NCI-H1417 treated with DMSO at 0.1 percent for 48 hours (cell line): ENCODE measurements around the gene IGSF5.
"Not testable (repeated sequence)": the region's sequence is repeated elsewhere in the genome, so short reads cannot be mapped to it uniquely, and the experiment has no call there.

Experiments used
- DNase-seq: peaks from one replicate; lab custom pipeline; 2025; lab: John Stamatoyannopoulos, UW

The IGSF5 gene

DNA sequence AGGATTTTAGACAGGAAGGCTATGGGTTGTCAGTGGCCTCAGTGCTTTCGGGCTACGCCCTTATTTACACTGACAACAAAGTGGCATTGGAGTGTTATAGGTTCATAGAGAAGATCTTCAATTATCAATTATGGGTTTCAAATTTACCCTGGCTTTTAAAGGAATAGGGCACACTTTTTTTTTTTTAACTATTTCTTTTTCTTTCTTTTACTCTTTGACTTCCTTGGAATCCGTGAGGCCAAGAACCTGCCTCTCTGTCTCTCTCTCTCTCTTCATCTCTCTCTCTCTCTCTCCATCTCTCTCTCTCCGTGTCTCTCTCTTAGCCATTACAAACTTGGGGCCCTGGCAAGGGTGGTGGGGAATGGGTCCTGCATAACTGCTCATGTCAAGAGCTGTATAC, at the start of gene IGSF5:
Gene IGSF5, plus strand, starts transcription at position 301 of the 400 bp plus-strand sequence. CDS start 327 bp downstream, outside the sequence.
- DNase-seq, result not testable (repeated sequence)

DNA sequence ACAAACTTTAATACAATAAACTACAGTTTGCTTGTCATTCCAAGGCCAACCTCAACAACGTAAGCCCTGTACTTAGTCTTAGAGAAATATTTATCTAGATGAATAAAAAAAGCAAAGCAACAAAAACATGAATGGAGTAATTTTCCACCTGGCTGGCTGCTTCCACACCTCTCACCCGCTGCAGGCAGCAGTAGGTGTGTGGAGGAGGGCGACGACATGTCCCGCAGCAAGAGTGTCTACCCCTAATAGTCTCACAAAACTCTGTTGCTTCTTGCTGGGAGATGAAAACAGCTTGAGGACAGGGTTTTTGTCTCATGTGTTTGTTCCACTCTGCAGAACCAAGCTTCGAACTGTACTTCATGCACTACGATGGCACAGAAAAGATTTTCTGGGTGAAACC, 48.8 kb upstream of the IGSF5 start:
- DNase-seq, result no peak

DNA sequence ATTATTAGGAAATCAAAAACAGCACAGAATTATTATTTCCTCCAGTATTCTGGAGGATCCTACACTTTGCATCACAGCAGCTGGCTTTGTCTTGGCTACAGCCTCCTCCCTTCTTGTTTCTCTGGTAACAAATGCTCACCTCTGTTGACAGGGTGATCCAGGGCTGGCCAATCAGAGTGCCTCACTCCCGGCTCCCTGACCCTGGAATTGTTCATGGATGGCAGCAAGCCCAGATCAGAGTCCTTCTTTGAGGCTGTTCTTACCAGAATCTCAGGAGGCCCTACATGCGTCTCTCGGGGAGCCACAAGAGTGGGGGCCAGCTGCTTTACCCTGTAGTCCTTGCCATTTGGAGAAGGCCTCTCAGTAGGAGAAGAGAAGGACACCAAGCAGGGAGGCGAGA, 48.4 kb upstream of the IGSF5 start:
- no peak for DNase-seq

DNA sequence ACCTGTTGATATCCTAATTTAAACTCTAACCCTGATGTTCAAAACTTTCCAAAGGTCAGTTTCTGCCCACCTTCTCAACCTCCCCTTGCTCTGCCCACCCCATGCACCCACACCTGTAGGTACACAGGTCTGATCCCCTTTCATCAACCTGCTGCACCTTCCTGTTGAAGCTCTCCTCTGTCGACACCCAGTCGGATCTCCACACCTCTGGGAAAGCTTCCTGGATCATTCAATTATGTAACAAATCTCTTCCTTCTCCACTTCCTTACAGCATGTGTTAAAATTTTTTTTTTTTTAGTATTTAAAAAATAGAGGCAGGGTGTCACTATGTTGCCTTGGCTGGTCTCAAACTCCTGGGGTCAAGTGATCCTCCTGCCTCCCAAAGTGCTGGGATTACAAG, 44.7 kb upstream of the IGSF5 start:
- DNase-seq, result no peak

DNA sequence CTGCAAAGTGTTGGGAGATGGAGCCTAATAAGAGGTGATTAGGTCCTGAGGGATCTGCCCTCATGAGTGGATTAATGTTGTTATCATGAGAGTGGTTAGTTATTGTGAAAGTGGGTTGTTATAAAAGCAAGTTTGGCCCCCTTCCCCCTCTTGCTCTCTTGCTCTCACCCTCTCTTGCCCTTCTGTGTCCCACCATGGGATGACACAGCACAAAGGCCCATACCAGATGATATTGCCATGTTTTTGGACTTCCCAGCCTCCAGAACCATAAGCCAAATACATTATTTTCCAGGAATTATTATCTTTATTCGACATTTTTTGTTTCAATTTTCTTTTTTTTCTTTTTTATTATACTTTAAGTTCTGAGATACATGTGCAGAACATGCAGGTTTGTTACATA, 41.4 kb upstream of the IGSF5 start:
- DNase-seq, result no peak

DNA sequence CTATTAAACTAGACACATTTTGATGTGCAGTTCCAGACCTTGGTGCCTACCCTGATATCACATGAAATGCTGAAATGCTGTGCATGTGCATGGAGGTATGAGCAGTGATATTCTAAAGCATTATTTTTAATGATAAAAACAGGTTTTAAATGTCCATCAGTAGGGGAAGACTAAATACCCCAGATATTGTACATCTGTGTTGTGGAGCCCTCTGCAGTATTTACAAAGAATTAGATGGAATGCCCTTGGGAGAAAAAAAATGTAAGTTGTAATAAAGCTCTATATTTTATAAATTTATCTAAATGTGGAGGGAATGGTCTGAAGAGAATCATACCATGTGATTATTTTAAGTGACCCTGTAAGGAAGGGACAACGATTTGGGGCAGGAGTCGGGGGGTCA, 39.1 kb upstream of the IGSF5 start:
- no peak for DNase-seq

DNA sequence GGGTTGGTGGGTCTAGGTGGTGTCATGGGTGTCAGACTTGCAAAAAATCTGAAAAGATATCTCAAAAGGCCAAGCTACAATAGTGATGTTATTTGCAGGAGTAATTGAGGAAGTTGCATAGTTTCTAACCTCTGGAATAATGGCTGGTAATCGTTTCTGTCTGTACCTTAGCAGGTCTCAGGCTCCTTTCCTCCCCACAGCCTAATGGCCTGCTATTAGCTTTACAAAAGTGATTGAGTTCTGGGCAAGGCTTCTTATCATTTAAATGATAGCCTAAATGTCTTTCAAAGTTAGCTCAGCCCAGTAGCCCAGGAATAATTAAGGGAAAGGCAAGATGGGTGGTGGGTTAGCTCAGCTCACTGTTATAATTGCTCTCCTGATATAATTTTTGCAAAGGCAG, 37.7 kb upstream of the IGSF5 start:
- DNase-seq, result no peak

DNA sequence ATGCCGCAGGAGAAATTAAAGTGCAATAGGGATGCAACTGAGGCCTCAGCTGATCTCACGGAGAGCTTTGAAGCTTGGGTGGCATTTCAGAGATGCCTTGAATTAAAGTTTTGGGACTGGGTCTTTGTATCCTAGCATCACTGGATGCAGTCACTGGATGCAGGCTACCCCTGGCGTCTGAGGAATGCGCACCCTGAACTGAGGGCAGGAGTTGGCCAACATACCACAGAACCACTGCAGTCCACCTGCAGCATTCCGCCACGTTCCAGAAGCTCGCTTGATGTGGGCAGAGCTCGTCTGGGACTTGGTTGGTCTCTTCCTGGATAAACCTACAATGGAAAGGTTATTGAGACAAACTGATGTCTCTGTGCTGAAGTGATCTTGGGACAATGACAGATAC, 34.1 kb upstream of the IGSF5 start:
- no peak for DNase-seq

DNA sequence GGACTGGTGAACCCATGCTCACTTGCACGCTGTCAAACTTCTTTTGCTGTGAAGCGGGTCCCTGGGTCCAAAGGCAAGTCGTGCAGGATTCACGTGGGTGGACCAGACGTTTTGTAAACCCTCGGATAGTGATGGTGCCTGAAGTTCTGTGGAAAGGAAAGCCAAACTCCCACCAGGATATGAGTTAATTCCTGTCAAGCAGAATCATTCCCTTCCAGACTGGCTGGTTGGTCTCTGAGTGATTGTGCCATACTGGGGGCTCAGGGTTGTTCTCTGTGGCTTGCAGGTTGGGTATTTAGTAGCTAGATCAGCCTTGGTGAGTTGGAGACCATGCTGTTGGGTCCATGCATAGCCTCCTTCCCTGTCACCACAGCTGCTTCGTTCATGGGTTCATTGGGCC, 32.7 kb upstream of the IGSF5 start:
- no peak for DNase-seq

DNA sequence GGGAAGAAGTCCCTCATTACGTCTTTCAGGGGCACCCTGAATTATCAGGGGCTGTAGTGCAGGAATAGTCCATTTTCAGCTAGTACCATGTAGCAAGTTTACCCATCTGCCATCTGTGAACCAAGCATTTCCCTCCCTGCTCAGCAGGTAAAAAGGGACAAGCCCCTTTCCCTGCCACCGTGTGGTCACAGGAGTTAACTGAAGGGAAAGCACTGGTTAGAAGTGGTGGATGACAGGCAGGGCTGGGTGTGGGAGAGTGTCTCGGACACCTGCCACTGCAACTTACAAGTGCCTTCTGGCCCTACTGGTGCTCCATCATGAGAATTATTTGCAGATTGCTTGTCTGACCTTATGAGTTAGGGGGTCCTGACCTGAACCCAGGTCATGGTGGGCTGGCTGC, 32.0 kb upstream of the IGSF5 start:
- no peak for DNase-seq

DNA sequence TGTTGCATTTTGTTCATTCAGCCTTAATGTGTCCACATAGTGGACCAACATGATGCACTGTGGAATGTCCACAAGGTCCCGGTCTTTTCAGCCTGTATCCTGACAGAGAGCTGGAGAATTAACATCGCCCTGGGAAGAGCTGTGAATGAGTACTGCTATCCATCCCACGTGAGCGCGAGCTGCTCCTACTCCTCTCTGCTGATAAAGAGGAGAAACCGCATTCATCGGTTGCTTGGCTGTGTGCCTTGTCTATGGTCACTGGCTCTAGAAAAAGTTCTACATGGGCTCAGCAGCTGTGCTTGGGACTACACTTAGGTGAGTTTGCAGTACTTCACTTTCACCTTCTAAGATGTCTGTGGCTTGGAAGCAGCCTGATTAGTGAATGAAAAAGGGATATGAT, 31.1 kb upstream of the IGSF5 start:
- DNase-seq, result no peak

DNA sequence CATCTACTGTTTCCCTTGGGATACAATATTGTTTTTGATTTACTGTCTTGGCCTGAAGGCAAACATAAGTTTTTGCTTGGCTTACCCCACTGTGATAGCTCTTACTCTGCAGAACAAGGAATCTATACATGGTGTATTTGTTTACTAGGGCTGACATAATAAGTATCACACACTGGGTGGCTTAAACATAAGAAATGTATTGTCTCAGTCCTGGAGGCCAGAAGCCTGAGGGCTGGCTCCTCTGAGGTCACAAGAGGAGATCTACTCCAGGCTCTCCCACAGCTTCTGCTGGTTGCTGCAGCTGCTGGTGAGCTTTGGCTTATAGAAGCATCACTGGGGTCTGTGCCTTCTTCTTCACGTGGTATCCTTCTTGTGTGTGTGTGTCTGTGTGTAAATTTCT, 30.7 kb upstream of the IGSF5 start:
- DNase-seq, result no peak

DNA sequence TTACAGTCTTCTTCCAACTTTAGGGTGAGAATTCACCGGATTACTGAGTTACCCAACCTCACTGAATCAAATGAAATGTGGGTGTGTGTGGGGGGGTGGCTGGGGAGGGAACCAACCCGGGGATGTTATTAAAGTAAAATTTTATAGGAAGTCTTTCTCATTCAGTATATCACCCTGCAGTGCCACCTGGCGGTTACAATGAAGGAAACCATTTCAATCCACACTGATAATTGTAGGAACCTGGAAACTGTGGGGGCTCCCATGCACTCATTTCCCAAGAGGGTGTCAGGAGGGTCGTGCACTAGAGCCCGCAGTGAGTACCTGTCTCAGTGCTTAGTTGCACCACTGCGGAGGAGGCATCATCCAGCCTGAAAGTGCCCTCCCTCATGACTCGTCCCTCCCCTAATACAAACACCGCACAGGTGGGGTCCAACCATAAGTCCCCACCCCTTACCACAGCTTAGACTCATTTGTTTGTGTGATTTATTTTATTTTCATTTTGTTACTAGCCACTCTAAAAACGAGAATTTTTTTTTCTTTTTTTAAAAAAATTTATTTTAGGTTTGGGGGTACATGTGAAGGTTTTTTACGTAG, 29.1 kb upstream of the IGSF5 start:
- no peak for DNase-seq

DNA sequence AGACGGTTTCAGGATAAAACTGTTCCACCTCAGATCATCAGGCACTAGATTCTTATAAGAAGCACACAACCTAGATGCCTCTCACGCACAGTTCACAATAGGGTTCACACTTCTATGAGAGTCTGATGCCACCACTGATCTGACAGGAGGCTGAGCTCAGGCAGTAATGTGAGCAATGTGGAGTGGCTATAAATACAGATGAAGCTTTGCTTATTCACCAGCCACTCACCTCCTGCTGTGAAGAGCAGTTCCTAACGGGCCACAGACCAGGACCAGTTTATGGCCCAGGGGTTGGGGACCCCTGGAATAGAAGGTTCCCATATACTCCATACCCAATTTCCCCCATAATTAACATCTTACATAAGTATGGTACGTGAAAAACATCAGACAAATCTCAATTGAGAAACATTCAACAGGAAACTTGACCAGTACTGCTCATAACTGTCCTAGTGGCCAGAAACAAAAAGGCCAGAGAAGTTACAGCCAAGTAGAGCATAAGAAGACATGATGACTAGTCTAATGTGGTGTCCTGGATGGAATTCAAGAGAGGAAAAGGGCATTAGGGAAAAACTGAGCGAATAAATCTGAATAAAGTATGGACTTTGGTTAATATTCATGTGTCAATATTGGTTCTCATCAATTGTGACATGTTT, 24.7 kb upstream of the IGSF5 start:
- DNase-seq, result no peak

DNA sequence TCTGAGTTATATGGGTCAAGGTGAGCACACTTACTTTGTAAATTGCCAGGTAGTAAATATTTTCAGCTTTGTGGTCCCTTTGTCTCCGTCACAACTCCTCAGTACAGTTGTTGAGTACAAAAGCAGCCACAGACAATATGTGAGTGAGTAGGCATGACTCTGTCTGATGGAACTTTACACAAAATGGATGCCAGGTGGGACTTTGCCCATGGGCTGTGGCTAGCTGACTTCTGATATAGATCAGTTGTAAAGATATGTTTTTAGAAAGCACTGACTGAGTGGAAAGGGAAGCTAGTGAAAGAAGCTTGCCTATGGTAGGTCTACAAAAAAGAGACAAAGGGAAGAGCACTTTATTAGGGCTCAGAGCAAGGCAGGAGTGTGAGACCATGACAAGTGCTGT, 23.1 kb upstream of the IGSF5 start:
- DNase-seq, result no peak

DNA sequence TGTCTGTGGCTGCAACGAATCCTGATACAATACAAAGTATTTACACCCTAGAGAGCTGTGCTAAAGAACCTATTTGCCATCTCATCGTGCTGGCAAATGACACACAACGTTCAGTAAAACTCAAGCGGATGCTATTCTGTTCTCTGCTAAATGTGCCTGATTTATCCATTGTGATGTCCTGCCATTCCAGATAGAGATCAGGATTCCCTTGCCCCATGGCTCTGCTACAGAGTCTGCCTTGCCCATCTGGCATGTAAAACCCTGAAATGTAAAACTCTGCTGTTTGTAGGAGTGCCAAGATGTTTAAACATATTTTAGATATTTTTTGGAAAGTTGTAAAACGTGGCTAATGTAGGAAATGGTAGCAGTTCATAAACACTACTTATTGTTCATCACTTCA, 20.0 kb upstream of the IGSF5 start:
- DNase-seq, result no peak

DNA sequence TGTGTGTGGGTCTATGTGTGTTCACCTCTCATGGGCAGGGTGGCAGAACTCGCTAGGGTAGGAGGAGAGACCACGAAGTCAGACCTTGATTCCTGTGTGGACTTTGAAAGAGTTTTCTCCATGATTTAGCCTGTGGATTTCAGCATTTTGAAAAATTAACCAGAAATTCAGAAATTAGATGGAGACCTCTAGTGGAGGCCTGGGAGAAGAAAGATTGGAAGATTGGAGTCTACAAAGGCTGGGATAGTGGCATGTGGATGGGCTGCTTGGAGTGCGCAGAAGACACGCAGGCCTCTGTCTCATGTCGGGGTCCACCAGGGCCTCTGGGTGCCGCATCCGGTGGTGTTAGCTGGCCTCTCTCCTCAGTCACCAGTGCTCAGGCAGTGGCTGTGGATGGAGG, 18.9 kb upstream of the IGSF5 start:
- no peak for DNase-seq

DNA sequence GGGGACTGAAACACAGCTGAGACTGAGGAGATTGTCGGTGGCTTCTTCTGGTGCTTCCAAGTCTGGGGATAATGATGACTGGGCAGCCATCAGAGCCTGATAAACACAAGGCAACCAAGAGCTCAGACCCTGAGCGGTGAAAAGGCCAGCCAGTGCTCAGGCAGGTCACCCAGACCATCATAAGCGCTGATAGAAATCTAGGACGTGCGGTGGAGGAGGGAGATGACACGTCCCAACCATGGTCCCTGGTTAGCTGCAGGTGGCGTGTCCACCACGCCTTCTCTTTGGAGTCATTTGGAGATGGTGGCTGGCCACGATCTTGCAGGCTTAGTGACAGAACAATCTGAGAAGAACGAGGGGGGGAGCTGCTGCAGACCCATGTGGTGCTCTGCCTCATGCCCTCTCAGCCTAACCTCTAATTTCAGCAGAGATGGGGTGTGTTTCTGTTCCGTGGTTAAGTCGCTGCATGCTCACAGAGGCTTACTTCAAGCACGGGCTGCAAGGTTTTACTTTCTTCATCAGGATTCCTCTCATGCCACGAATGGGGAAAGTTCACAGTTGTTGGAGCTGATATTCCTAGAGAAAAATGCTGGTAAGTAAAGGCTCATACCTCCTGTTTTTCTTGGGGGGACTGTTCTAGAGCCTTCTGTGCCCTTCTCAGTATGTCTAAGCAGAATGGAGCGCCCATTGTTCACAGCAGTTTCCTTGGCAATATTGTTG, 17.4 kb upstream of the IGSF5 start:
- DNase-seq, result no peak

DNA sequence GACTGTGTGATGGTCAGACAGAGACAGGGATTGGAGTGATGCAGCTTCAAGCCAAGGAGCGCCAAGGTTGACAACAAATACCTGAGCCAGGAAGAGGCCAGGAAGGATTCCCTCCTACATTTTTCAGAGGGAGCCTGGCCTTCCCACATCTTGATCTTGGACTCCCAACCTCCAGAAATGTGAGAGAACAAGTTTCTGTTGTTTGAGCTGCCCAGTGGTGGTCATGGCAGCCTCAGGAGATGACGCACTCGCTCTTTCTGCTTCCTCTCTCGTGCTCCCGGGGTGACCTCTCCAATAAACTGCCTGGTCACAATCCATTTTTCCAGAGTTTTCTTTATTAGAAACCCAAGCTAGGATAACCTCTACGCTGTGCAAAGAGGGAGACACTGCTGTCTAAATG, 16.6 kb upstream of the IGSF5 start:
- DNase-seq, result no peak

DNA sequence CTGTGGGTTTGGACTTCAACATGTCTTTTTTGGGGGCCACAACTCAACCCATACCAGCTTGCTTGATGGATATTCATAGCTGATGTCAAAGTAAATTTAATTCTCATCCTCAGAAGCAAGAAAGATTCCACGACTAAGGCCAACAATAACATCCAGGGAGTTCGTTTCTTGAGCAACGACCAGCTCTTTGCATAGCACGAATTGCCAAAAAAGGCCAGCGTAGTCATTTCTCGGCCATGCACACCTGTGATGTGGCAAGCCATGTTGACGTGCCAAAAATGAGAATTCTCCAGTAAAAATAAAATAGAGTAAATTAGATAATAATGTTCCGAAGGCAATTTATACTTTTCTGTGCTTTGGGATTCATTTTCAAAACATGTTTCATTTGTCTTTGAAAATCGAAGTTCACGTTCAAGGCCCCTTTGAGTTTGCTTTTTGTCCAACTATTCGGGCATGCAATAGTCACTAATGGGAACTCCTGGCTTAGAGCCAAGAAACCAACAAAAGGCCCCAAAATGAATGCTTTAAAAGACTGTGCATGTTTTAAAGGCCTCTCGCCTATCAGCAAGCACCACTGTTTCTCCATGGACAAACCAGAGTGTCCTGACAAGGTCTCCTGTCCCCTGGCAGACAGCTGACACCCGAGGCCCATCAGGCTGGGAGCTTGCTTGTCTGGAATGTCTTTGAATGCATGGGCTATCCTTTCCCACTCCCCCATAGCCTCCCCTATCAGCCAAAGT, 14.4 kb upstream of the IGSF5 start:
- no peak for DNase-seq

DNA sequence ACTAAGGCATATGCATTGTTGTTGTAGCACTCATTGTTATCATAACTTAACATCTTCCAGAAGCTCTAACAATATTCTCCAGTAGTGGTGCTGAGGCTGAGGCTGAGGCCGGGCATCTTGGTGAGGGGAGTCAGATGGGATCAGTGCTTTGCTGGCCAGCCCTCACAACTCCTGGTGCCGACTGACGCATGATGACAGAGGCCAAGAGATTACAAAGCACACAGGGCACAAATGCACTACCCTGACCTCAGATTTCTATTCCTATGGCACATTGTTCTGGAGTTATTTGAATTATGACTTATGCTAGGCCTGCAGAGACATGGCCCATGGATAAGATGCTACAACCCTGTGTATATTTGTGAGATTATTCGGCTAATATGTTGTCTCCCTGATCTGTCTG, 8.3 kb upstream of the IGSF5 start:
- no peak for DNase-seq

DNA sequence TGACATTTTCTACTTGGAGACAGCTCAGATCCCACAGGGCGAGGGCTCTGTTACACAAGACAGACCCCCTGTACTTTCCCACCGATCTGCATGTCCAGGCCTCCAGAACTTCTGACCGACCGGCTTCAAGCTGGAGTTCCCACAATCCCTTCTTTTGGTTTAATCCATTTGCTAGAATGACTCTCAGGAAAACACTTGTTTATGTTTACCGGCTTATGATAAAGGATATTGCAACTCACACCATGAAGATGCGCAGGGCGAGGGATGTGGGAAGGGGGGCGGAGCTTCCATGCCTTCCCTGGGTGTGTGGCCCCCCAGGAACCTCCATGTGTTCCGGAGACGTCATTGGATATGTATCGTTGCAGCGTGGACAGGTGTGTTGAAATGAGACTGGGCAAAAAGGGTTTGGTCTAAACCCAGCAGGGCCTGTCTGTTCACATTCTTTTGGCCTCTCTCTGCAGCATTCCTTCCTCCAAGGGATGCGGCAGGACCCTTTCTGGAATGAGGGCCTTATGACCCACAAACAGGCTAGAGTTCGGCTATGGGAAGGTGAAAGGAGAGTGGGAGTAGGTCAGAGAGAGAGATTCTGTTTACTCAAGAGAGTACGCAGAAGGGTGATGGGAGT, 7.5 kb upstream of the IGSF5 start:
- no peak for DNase-seq

DNA sequence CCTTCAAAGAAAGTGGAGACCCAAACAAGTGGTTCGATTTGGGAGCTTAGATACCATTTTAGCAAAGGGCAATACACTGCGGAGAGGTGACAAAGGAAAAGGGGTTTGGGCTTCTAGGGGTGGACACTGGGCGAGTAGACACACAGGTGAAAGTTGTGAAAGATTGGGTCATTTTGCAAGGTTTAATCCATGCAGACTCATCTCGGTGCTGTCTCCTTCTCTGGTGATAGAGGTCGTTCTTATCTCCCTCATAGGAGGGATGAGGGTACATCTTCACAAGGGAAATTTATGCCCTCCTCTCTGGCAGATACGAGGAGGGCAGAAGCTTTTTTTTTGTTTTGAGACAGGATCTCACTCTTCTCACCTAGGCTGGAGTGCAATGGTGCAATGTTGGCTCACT, 6.4 kb upstream of the IGSF5 start:
- DNase-seq, result no peak
